ENCODE data around the gene PTPRN2.

GRCh38 chr7:157702311-157703023, 885.2 kb downstream of the PTPRN2 start:
- no peak for TF ChIP-seq POLR2A (IDR thresholded peaks at IDR 0.05)
- TF ChIP-seq, protein P1, sequence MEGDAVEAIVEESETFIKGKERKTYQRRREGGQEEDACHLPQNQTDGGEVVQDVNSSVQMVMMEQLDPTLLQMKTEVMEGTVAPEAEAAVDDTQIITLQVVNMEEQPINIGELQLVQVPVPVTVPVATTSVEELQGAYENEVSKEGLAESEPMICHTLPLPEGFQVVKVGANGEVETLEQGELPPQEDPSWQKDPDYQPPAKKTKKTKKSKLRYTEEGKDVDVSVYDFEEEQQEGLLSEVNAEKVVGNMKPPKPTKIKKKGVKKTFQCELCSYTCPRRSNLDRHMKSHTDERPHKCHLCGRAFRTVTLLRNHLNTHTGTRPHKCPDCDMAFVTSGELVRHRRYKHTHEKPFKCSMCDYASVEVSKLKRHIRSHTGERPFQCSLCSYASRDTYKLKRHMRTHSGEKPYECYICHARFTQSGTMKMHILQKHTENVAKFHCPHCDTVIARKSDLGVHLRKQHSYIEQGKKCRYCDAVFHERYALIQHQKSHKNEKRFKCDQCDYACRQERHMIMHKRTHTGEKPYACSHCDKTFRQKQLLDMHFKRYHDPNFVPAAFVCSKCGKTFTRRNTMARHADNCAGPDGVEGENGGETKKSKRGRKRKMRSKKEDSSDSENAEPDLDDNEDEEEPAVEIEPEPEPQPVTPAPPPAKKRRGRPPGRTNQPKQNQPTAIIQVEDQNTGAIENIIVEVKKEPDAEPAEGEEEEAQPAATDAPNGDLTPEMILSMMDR (IDR thresholded peaks at IDR 0.05), result no peak
